ENCODE results near the gene ITPRIPL2. TPM values are rescaled to one million over a fixed set of nuclear protein-coding genes. Genes with fewer than 3 reads are reported as not detected.

ITPRIPL2 gene
- total RNA-seq, 1 donor from 2014 or later: 50.8 TPM

DNA sequence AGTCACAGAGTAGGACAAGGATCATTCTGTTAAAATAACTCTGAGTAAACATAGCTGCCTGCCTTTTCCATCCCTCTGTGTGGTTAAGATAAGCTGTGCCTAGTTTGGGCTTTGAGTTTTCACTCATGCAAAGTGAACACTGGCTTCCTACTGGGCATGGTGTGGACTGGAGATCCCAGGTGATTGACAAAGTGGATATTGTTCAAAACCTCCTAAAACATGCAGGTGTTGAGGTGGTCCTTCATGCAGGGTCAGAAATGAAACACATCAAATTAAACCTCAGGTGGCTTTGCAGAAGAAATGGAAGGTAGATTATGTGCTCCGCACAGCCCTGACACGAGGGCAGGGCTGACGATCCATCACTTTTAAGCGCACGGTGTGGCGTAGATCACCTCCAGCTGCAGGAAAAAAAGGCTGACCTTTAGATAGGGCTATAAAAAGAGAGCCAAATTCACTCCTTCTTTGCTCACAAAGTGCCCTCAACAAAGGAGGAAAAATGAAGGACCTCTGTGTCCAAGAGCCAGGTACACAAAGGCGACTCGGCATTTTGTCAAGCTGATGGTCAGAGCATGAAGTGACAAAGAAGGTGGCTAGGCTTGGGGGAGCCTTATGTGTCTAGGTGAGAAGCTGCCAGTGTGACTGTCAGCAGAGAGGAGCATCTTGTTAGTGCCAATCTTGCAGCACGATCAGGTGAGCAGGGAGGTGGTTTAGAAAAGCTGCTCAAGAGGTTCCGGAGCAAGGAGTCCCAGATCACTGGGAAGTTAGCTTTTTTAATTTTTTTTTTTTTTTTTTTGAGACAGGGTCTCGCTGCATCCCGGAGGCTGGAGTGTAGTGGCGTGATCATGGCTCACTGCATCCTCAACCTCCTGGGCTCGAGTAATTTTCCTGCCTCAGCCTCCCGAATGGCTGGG lies 19.9 kb upstream of the ITPRIPL2 start:
- no peak for DNase-seq (ENCODE audit: low read depth)

DNA sequence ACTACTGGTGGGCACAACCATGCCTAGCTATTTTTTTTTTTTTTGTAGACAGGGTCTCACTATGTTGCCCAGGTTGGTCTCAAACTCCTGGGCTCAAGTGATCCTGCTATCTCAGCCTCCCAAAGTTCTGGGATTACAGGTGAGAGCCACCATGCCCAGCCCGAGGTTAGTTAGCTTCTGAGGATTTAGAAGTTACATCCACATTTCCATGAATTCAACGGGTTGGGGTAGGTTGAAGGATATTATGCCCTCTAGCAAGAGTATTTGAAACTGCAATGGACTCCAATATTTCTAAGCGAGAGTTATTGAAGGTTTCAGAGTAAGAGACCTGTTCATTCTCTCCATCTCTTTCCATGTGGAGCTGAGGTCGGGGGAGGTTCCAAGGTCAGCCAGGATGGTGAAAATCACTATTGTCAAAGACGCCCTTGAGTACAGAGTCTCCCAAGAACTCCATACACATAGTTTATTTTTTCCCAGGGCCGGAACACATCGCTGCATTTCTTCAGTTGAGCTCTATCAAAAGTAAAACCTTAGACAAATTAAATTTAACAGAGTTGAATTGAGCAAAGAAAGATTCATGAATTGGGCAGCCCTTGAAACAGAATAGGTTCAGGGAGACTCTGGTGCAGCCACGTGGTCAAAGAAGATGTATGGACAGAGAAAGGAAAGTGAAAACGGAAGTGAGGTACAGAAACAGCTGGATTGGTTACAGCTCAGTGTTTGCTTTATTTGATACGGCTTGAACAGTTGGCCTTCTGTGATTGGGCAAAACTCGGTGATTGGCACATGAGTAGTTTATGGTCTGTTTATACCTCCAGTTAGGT lies 19.0 kb upstream of the ITPRIPL2 start:
- no peak for DNase-seq (ENCODE audit: low read depth)

DNA sequence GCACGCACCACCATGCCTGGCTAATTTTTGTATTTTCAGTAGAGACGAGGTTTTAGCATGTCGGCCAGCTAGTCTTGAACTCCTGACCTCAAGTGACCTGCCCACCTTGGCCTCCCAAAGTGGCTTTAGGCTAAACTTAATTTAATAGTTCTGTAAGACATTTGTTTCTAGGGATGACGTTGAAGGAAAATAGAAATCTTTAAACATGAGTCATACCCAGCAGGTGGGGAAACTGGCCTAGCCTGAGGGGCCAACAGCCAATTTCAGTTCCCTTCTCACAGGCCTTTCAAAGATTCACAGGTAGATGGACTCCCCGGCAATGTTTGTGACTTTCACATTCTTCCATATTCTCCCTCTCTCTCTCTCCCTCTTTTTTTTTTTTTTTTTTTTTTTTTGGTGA lies 18.1 kb upstream of the ITPRIPL2 start:
- peak; percentile 80 for DNase-seq (ENCODE audit: low read depth)

DNA sequence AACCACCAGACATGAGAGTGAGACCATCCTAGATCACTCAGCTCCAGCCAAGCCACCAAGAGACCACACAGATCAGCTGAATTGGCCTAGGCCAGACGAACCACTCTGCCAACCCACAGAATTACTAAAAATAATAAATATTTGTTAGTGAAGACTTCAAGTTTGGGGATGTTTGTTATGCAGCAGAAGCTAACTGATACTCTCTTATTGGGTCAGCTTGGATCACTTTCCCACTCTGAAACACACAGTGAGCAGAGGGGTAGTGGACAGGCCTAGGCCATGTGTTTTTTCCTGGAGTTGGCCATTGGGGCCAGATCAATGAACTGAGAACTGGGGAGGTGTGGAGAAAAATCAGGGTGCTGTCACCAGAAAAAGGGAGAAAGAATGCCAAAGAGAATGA lies 15.6 kb upstream of the ITPRIPL2 start:
- no peak for DNase-seq (ENCODE audit: low read depth)

DNA sequence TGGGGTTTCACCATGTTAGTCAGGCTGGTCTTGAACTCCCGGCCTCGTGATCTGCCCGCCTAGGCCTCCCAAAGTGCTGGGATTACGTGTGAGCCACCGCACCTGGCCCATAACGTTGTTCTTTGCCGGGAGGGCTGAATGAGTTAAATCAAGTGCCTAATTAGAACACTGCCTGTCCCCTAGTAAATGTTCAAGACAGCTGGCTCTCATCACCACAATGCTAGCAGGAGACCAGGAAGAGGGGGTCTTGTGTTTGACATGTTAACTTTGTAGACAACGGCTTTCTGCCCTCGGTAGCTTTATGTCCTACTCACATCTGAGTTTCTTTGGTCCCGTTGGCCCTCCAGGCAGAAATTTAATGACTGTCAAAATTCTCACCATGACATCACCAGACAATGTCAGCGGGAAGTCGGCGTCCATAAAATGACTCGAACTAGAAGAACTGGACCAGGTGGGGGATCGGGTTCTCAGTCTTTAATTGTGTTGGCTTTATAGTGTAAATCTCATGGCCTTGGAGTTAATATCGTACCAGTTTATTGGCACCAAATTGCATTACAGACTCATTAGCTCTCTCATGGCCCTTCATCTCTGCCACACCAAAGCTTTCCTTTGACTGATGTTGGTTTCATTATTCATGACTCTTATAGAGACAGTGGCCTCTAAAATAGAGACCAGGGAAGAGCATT lies 11.4 kb upstream of the ITPRIPL2 start:
- DNase-seq (ENCODE audit: low read depth): no peak

DNA sequence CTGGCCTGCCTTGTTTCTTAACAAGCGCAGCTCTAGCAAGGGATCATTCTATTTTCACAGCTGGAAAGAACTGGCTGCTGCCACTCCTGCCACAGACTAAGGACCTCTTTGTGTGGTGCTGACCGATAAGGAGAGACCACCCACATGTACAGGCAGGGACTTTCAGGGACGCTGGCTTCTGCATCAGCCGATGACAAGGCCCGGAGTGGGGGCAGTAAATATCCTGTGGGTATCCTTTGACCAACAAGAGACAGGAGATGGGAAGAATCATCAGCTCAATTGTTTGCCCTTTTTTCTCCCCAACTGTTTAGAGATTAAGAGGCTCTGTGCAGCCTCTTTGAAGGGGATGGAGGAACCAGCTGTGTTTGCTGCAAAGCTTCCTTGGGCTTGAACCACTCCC lies 9.2 kb upstream of the ITPRIPL2 start:
- no peak for DNase-seq (ENCODE audit: low read depth)

DNA sequence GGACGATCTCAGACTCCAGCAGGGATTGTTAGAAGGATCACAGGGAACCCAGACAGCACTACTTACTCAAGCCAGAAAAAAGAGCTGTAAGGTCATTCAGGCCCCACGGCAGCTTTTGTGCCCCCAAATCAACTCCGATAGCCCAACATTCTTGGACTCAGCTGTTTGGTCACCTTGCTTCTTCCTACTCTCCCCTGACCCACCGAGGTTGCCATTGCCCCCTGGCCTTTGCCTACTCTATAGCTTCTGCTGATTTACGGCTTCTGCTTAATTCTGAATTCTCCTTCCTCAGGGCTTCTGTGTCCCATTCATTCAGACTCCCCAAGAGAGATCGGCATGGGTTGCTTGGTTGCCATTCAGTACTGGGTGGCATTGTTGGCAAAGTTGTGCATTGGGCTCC lies 8.6 kb upstream of the ITPRIPL2 start:
- DNase-seq (ENCODE audit: low read depth): no peak

DNA sequence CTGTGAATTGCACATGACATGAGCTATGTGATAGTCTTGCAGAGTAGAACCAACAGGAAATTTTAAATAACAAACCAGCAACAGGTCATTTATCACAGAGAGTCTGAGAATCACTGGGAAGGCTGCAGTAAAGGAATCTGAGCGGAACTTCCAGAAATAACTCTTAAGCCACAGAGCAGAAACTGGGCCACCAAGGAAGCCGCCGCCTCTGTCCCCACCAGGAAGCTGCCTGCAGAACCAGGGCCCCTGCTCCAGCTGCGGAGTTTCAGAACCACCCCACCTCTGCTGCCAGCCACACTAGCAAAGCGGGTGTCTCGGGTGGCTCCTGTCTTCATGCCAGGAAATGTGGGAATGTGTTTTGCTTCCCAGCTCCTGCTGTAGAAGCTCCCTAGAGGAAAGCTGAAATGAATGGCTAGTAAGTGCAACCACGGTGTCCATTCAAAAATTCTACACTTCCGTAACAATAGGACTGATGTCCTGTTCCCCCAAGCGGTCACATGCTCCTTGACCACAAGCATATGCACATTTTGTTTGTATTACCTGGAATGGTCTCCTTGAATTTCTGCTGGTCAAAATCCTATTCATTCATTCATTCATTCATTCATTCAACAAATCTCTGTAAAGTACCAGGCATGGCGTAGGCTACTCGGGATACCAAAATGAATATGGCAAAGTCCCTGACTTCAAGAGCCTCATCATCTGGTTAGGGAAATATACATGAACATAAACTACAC lies 7.7 kb upstream of the ITPRIPL2 start:
- DNase-seq (ENCODE audit: low read depth): no peak

DNA sequence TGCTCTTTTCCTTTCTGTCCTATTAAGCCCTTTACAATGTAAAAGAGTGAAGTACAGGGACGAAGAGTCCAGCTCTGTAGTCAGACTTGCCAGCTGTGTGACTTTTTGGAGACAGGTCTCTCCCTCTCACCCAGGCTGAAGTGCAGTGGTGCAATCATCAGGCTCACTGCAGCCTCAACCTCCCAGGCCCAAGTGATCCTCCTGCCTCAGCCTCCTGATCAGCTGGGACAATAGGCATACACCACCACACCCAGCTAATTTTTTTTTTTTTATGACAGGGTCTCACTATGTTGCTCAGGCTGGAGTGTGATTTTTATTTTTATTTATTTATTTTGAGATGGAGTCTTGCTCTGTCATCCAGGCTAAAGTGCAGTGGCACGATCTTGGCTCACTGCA lies 7.1 kb upstream of the ITPRIPL2 start:
- DNase-seq (ENCODE audit: low read depth): no peak

DNA sequence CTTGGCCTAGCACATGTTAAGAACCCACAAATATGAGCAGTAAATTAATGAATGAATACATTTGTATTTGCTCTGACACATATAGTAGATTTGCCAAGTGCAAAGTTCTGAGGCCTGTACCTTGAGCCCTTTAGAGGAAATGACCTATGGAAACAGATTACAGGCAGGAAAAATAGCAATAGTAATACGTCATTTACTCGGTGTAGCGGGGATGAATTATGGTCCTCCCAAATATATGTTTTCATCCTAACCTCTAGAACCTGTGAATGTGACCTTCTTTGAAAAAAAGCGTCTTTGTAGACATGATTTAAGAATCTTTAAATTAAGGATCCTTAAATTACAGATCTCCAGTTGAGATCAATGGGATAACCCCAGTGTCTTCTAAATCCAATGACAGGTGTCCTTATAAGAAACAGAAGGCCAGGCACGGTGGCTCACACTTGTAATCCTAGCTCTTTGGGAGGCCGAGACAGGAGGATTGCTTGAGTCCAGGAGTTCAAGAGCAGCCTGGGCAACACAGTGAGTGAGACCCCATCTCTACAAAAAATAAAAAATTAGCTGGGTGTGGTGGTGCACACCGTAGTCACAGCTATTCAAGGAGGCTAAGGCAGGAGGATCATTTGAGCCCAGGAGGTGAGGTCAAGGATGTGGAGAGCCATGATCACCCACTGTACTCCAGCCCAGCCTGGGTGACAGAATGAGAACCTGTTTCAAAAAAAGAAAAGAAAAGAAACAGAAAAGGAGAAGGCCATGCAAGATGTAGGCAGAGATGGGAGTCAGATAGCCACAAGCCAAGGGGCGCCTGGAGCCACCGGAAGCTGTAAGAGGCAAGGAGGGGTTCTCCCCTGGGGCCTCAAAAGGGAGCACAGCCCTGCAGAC lies 5.1 kb upstream of the ITPRIPL2 start:
- DNase-seq (ENCODE audit: low read depth): no peak

DNA sequence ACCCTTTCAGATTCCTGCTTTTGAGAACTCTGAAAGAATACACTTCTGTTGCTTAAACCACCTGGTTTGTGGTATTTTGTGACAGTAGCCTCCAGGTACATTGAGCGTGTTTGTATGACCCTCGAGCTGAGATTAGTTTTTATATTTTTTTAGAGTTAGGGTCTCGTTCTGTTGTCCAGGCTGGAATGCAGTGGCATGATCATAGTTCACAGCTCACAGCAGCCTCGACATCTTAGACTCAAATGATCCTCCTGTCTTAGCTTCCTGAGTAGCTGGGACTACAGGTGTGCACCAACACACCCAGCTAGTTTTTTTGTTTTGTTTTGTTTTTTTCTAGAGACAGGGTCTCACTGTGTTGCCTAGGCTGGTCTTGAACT lies 4.5 kb upstream of the ITPRIPL2 start:
- DNase-seq (ENCODE audit: low read depth): no peak

DNA sequence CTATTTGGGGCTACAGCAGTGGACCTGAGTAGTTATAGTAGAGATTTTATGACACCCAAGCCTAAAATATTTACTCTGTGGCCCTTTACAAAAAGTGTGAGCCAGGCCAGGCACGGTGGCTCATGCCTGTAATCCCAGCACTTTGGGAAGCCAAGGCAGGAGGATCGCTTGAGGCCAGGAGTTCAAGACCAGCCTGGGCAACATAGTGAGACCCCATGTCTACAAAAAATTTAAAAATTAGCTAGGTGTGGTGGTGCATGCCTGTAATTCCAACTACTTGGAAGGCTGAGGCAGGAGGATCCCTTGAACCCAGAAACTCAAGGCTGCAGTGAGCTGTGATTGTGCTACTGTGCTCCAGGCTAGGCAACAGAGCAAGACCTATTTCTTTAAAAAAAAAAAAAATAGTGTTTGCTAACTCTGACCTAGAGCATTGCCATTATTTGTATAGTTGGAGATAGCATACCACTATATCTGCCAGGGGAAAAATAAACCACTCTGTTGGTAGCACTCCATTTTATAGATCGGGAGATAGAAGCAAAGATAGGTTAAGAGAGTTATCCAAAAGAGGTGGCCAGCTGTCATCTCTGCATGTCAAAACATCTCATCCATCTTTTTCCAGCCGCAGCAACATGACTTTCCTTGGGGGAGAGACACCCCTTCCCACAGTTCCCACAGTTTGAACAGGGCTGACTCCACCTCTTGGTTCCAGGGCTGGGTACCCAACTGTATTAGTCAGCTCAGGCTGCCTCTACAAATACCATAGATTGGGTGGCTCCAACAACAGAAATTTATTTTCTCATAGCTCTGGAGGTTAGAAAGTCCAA lies 3.0 kb upstream of the ITPRIPL2 start:
- no peak for DNase-seq (ENCODE audit: low read depth)

DNA sequence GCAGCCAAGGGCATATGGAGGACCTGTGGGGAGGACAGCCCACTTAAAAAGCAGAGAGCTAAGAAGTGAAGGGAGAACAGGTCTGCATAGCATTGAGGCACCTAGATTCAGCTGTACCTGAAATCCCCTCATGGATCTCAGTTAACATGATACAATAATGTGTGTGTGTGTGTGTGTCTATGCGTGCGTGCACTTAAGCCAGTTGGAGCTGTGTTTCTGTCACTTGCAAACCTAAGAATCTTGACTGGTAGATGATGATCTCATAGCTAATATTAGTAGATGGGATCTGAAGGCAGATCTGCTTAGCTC lies 1.7 kb upstream of the ITPRIPL2 start:
- DNase-seq (ENCODE audit: low read depth): no peak

DNA sequence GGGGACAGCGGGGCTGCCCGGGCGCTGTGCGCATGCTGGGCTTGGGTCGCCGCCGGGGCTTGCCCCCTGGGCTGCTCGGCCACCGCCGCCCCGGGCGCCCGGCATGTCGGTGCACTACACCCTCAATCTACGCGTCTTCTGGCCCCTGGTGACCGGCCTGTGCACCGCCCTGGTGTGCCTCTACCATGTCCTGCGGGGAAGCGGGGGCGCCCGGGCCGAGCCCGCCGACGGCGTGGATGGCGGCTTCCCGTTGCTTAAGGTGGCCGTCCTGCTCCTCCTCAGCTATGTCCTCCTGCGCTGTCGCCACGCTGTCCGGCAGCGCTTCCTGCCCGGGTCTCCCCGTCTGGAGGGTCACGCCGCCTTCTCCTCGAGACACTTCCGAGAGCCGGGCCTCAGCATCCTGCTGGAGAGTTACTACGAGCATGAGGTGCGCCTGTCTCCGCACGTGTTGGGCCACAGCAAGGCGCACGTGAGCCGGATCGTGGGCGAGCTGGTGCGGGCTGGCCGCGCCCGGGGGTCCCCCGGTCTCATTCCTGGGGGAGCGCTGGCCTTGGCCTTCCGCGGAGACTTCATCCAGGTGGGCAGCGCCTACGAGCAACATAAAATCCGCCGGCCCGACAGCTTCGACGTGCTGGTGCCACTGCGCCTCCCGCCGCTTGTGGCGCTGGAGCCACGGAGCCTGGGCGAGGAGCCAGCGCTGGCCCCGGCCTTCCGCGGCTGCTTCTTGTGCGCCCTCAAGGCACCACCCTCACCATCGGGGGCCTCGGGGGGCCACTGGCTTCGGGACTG lies 789 bp downstream of the ITPRIPL2 start:
- DNase-seq (ENCODE audit: low read depth): no peak

DNA sequence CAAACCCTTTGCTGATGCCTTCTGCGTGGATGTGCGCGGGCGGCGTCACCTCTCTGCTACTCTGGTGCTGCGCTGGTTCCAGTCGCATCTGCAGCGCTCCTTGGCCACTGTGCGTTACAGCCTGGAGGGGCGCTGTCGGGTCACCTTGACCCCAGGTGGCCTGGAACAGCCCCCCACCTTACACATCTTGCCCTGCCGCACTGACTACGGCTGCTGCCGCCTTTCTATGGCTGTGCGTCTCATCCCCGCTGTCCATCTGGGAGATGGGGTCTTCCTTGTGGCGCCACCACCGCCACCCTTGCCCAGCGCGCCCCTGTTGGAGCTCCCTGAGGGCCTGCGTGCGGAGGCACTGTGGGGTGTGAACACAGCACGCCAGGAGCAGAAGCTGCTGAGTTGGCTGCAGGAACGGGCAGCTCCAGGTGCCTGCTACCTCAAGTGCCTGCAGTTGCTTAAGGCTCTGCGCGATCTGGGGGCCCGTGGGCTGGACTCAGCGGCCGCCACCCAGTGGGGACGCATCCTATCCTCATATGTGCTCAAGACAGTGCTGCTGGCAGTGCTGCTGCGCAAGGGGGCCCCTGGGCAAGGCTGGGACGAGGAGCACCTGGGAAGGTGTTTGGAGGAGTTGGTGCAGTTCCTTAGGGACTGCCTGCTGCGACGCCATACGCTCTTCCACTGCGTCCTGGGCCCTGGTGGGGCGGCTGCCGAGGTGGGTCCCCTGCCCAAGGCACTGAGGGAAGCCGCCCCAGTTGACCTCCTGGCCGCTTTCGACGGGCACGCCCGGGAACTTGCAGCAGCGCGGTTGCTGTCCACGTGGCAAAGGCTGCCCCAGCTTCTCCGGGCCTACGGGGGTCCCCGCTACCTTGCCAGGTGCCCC lies 1.6 kb downstream of the ITPRIPL2 start:
- no peak for DNase-seq (ENCODE audit: low read depth)

DNA sequence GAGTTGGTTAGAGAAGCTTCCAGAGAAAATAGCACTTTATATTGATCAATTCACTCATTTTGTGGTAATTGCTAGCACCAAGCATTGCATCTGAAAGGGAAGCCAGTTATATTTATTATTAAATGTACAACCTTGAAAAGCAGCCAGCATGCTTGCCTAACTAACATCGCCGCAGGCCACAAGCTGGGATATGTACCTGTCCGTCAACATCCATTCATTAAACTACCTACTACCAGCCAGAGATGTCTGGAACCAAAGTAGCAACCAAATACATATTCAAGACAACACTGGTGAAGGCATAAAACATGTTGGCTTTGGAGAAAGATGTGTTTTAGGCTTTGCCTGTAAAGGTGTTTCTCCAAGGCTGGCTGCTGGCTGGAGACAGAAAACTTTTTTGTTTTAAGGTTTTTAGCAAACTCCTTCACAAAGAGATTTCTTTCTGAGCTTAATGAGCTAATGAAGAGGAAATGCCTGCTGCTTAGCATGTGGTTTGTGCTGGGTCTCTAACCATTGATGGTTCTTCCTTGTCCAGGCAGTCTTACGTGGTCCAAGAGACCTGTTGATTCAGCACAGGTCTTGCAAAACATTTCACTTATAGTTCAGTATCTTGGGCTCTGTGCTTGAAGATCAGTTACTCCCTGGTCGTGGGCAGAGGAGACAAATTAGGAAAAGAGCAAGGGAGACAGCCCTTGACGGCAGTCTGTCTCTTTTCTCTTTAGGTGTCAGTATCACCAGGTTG lies 3.1 kb downstream of the ITPRIPL2 start:
- peak; percentile 75 for DNase-seq (ENCODE audit: low read depth)

DNA sequence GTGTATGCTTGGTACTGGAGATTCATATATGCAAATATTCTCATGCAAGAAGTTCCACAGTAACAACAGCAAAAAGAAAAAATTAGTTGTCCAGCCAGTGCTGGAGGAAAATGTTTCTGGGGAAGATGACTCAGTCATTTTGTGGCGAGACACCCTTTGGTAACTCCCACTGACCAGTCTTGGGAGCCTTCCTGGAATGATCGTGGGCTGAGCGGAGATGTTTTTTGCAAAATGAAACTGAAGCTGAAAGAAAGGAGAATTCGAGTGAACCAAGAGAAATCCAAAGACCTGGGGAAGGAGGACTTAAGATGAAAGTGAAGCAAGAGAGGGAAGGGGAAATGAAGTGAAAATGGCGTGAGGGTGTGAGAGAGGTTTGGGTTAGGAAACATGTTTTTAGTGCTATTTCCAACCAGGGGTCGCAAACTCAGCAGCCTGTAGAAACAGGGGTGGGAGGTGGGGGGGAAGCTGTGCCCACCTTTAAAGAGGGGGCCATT lies 5.2 kb downstream of the ITPRIPL2 start:
- peak; percentile 91 for DNase-seq (ENCODE audit: low read depth)

All from renal cortical epithelial cell (primary cell).